ENCODE results near the gene ETFB.

ETFB gene

GRCh38 chr19:51354103-51354741 lies 12.0 kb downstream of the ETFB start:
- Histone ChIP-seq H3K36me3 (ENCODE audit: control insufficient read depth in 2 of 2, insufficient read depth in 1 of 2, low read length in 2 of 2) (peaks cover 9 to 25% of the 10 kb centered on the region in 2 experiments; a peak in 2 of 3 replicates), H3K9me3 (ENCODE audit: control insufficient read depth, insufficient read depth, low read depth, low read length) (no peaks in the 10 kb centered on the region), H3K4me3 (ENCODE audit: low read depth, low read length) (no peak overlapping the region), H3K27ac (ENCODE audit: extremely low read depth, low read depth, low read length) (no peak overlapping the region), H3K4me1 (ENCODE audit: control insufficient read depth, insufficient read depth, low read length) (peaks cover 9% of the 10 kb centered on the region)
- 0 out of 2 replicates have a peak, but pooled peaks have one; percentile 16 for TF ChIP-seq KLF1 (tag by site-specific recombination; IDR thresholded peaks at IDR 0.05)
- peak; percentile 52 for TF ChIP-seq ZIC2 (tag by site-specific recombination; IDR thresholded peaks at IDR 0.05)
- no peak for TF ChIP-seq TRIM28 (IDR thresholded peaks at IDR 0.05; ENCODE audit: borderline replicate concordance, low read length)
- ChIA-PET CTCF (interaction anchor here (0.6 to 1.7 kb wide), 3 partner anchors 9 to 196 kb away, joined by 3 to 6 read pairs (median 5); no protein-coding TSS in a partner anchor), POLR2A (interaction anchor here (0.6 to 1.5 kb wide), 5 partner anchors 12 to 38 kb away, joined by 3 to 9 read pairs (median 6); partner anchors contain the start of gene VSIG10L)

- no peak for TF ChIP-seq ZNF416 (tag by site-specific recombination; IDR thresholded peaks at IDR 0.05)
- TF ChIP-seq YY1 (tag by site-specific recombination; IDR thresholded peaks at IDR 0.05), result no peak
- no peak for TF ChIP-seq ZNF776 (tag by site-specific recombination; IDR thresholded peaks at IDR 0.05; ENCODE audit: borderline replicate concordance)
- TF ChIP-seq ZNF138 (tag by site-specific recombination; IDR thresholded peaks at IDR 0.05; ENCODE audit: borderline replicate concordance), result no peak
- TF ChIP-seq ZSCAN18 (tag by site-specific recombination; IDR thresholded peaks at IDR 0.05), result no peak
- TF ChIP-seq ZNF624 (tag by site-specific recombination; IDR thresholded peaks at IDR 0.05), result no peak
- no peak for TF ChIP-seq ZBTB17 (tag by site-specific recombination; IDR thresholded peaks at IDR 0.05)
- TF ChIP-seq BCL11B (tag by site-specific recombination; IDR thresholded peaks at IDR 0.05; ENCODE audit: low read depth), result no peak
- TF ChIP-seq ZBTB1 (tag by site-specific recombination; IDR thresholded peaks at IDR 0.05), result no peak
- TF ChIP-seq ZNF26 (tag by site-specific recombination; IDR thresholded peaks at IDR 0.05), result no peak
- TF ChIP-seq SETDB1 (IDR thresholded peaks at IDR 0.05; ENCODE audit: insufficient read length, low read length), result no peak
- TF ChIP-seq HIC1 (tag by site-specific recombination; IDR thresholded peaks at IDR 0.05), result no peak
- no peak for TF ChIP-seq ZNF704 (tag by site-specific recombination; IDR thresholded peaks at IDR 0.05)
- no peak for TF ChIP-seq IKZF3 (tag by site-specific recombination; IDR thresholded peaks at IDR 0.05)
- no peak for TF ChIP-seq KLF9 (tag by site-specific recombination; IDR thresholded peaks at IDR 0.05; ENCODE audit: low read depth)
- no peak for TF ChIP-seq ELK4 (IDR thresholded peaks at IDR 0.05; ENCODE audit: borderline replicate concordance, low read depth, low read length)
- TF ChIP-seq PRDM1 (tag by site-specific recombination; IDR thresholded peaks at IDR 0.05), result no peak
- no peak for TF ChIP-seq PRDM6 (tag by site-specific recombination; IDR thresholded peaks at IDR 0.05)
- TF ChIP-seq ZNF423 (tag by site-specific recombination; IDR thresholded peaks at IDR 0.05), result no peak
- CTCF ChIA-PET, result interaction anchor here (0.7 kb wide), 1 partner anchor 639 kb away, joined by 3 read pairs; no protein-coding TSS in a partner anchor
- POLR2A ChIA-PET, result no interaction called here
- no peak overlapping the region for H3K27ac ChIP-seq (ENCODE audit: extremely low read depth, low read depth, low read length)
- H3K36me3 ChIP-seq (ENCODE audit: control insufficient read depth in 2 of 2, insufficient read depth in 1 of 2, low read length in 2 of 2), result peaks cover 9 to 25% of the 10 kb centered on the region in 2 experiments; a peak in 2 of 3 replicates
- no peak overlapping the region for H3K4me3 ChIP-seq (ENCODE audit: low read depth, low read length)
- H3K4me1 ChIP-seq (ENCODE audit: control insufficient read depth, insufficient read depth, low read length), result peaks cover 8% of the 10 kb centered on the region
- H3K9me3 ChIP-seq (ENCODE audit: control insufficient read depth, insufficient read depth, low read depth, low read length), result no peaks in the 10 kb centered on the region
Observed at GRCh38 chr19:51352783-51353360, 13.3 kb downstream of the ETFB start.

Measured in HEK293 (cell line).